ENCODE measurements around the gene ADRB2.

The ADRB2 gene

DNA sequence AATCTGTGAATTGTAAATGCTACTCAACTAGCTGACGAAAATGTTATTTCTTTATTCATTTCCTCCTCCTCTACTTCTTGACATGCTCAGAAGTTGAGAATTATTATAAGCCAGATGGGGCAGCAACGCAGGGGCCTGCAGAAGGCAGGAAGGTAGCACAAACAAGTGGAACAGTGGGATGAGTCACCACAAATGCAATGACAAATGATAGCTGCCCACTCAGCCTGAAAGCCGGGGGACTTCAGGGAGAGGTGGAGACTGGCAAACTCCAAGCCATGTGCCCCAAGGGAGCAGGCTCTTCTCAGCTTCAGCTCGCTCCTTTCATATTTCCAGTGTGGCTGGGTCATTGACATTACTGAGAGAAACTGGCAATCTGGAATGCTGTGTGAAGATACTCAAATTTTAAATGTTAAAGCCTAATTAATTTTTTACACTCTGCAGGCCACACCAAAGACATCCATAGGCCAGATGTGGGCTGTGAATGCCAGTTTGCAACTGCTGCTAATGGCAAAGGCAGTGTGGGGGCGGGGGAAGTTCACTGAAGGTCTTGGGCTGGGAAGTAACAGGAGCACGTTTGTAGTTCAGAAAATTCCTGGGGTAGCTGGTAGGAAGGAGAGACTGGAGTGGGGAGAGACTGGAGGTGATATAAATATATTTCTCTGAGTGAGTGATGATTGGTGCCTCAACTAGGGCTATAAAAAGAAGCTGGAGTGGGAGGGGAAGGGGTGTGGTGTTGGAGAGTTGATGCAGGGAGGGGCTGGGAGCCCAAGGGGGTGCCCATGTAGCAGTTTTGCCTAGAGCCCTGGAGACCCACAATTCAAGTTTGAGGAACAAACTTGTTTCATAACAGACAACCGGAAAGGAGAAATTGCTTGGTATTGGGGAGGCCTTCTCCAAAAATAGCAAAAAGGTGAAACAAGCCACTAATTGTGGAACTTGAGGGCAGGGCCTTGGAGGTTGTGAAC, 20.8 kb upstream of the ADRB2 start:
- DNase-seq = no peak

- no peak for DNase-seq
Observed at GRCh38 chr5:148806520-148806931, 19.9 kb upstream of the ADRB2 start.

- DNase-seq = no peak
Observed at GRCh38 chr5:148807851-148808250, 18.6 kb upstream of the ADRB2 start.

DNA sequence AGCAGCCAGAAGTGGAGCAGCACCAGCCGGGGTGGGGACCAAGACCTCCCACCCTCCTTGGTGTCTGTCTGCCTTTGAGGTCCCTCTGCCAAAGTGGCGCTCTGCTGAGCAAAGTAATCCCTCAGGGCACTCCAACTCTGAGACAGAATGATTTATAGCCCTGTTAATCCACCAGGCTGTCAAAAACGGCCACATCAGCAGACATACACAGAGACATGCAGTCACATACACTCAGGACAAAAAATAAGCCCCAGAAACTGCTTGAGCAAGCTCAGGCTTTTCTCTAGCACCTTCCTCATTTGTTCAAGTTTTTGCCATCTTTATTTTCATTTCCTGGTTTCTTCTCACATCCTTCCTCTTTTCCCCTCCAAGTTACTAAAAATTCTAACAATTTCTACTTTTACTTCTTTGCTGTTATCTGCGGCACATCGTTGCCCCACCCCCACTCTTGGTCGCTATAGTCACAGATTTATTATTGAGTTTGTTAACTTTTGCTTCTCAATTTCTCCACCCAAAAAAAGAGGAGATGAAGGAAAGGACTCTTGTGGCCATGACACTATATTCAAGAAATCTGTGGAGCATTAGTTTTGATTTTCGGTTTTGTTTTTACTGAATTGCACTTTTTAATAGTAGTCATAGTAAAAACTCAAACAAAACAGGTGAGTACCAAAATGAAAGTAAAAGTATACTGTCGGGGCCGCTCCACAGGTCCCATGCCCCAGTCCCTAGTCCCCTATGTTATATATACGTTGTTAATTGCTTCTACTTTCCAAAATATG, 17.4 kb upstream of the ADRB2 start:
- no peak for DNase-seq

DNA sequence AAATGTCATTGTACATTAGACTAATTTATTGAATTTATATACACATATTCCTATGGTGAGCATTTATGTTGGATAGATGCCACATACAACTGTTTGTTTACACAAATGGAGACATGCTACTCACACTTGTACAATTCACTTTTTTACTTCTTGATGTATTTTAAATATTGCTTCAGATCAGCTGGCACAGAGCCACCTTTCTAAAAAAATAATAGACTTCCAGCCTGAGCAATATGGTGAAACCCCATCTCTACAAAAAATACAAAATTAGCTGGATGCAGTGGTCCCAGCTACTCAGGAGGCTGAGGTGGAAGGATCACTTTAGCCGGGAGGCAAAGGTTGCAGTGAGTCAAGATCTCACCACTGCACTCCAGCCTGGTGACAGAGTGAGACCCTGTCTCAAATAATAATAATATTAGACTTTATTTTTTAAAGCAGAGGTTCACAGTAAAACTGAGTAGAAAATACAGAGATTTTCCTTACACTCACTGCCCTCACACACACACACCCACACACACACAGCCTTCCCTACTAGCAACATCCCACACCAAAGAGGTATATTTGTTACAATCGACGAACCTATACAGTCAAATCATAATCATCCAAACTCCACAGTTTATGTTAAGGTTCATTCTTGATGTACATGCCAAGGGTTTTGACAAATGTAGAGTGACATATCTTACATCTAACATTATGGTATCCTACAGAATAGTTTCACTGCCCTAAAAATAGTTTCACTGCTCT, 16.5 kb upstream of the ADRB2 start:
- DNase-seq = no peak

DNA sequence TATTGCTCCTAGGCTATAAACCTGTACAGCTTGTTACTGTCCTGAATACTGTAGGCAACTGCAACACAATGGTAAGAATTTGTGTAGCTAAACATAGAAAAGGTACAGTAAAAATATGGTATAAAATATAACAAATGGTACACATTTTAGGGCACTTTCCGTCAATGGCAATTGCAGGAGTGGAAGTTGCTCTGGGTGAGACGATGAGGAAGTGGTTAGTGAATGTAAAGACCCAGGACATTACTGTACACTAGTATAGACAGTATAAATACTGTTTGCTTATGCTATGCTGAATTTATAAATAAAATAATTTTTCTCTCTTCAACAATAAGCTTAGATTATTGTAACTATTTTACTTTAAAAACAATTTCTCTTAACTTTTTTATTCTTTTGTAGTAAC, 15.6 kb upstream of the ADRB2 start:
- DNase-seq = no peak

- no peak for DNase-seq
Observed at GRCh38 chr5:148811756-148812155, 14.7 kb upstream of the ADRB2 start.

DNA sequence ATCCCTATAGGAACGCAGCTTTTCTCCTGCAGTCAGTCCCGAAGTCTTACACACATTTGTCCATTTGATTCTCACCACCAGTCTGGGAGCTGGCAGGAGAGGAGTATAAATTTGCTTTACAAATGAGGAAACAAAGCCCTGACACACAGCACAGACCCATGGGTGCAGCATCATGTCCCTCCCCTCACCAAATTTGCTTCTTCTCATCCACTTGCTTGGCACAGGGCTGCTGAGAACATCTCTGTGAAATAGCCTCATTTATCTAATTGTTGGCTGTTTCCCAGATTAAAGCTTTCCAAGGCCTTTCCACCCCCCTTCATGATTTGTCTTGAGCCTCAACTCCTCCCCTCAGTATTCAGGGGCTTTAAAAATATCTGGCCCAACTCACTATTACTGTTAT, 11.3 kb upstream of the ADRB2 start:
- DNase-seq = no peak

GRCh38 chr5:148815578-148815977, 10.8 kb upstream of the ADRB2 start:
- DNase-seq = no peak

GRCh38 chr5:148816357-148816756, 10.1 kb upstream of the ADRB2 start:
- DNase-seq = no peak

DNA sequence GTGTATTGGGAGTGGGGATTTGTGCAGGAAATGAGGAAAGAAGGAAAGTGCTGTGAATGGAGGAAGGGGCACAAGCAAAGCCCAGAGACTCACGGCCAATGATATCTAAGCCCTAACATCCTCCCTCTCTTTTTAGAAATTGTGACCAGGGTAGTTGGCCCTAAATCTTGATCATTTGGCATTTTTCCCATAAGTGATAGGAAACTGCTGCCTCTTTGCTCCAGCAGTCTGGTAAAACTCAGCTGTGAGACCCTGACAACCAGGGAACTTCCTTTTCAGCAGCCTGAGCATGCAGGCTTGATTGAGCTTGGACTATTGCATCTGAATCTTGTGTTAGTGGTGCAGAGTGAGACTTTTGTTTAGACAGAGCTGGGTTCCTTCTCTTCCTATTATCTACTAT, 9.6 kb upstream of the ADRB2 start:
- no peak for DNase-seq

- DNase-seq = no peak
Observed at GRCh38 chr5:148817606-148818005, 8.8 kb upstream of the ADRB2 start.

DNA sequence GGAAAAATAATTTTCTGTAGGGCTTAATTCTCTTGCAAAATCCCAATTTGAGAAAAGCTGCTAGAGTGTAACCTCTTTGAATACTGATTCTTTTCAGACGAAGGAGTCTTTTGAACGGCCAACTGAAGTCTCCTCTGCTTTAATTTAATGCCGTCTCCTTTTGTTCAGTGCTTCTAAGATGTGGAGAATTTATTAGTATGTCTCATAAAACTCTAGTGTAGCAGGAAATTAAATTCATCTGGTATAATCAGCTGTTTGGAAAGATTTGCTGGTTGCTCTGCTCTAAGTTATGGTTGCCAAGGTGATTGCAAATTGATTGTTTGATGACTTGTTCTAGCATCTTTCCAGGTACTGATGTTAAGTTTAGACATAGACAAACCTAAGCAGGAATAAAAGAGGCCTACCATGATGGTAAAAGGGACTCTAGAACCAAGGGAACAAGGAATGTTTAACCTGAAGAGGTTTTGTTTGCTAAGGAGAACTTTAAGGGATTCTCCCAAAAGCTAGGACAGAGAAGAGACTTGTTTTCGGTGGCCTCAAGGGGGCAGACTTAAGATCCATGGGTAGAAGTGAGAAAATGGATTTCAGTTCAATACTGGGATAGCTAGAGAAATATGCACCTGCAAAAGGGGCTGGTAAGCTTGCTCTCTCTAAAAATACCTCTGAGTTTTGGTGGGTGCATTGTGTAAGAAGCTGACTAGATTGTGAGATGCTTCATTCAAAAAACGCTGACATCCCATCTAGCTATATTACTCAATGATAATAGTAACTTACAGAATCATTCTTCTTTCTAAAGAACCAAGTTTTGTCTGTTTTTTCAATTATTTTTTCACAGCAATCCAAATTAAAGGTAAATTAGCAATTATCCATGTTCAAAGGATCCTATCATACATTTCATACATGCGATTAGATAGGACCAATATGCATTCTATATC, 5.7 kb upstream of the ADRB2 start:
- DNase-seq = no peak

DNA sequence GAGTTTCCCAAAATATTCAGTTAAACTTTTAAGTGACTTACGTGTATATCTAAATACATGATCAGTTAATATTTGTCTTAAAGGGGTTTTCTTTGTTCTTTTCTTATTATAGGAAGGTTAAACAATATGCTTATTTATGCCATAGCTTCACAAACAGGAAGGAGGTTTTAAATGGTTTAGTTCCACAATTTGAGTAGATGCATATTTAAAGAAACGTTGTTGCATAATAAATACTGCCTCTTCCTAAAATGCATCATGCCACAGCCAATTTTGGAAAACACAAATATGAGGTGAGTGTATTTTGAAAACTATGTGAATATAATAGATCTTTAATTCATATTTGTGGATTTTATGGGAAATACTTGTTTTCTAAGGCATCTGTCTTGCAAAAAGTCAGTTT, 2.5 kb upstream of the ADRB2 start:
- no peak for DNase-seq

DNA sequence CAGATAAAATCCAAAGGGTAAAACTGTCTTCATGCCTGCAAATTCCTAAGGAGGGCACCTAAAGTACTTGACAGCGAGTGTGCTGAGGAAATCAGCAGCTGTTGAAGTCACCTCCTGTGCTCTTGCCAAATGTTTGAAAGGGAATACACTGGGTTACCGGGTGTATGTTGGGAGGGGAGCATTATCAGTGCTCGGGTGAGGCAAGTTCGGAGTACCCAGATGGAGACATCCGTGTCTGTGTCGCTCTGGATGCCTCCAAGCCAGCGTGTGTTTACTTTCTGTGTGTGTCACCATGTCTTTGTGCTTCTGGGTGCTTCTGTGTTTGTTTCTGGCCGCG, 727 bp upstream of the ADRB2 start:
- DNase-seq = no peak

DNA sequence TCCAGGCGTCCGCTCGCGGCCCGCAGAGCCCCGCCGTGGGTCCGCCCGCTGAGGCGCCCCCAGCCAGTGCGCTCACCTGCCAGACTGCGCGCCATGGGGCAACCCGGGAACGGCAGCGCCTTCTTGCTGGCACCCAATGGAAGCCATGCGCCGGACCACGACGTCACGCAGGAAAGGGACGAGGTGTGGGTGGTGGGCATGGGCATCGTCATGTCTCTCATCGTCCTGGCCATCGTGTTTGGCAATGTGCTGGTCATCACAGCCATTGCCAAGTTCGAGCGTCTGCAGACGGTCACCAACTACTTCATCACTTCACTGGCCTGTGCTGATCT, 294 bp downstream of the ADRB2 start:
- no peak for DNase-seq

- DNase-seq = no peak
Observed at GRCh38 chr5:148827723-148828122, 1.3 kb downstream of the ADRB2 start.

DNA sequence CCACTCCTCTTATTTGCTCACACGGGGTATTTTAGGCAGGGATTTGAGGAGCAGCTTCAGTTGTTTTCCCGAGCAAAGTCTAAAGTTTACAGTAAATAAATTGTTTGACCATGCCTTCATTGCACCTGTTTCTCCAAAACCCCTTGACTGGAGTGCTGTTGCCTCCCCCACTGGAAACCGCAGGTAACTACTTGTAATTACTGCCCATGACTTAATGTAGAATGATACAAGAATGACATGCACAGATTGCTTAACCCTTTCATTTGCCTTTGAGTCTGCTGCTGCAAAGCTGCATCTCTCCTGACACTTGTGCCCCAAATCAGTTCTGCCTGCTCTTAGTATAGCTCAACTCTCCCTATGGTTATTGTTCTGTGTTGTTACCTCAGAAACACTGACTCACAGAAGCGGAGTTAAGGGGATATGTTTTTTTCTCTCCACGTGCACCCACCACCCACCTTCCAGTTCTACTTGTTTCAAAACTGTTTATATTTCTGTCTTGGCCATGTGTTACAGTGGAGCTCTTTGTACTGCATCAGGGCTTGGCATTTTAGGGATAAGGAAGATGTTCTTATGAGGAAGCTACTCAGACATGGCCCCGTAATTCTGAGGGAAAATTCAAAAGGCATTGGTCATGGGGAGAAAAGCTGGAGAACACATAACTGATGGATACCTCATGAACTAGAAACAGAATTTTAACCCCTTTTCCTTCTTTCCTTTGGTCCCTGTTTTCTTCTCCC, 2.3 kb downstream of the ADRB2 start:
- no peak for DNase-seq

DNA sequence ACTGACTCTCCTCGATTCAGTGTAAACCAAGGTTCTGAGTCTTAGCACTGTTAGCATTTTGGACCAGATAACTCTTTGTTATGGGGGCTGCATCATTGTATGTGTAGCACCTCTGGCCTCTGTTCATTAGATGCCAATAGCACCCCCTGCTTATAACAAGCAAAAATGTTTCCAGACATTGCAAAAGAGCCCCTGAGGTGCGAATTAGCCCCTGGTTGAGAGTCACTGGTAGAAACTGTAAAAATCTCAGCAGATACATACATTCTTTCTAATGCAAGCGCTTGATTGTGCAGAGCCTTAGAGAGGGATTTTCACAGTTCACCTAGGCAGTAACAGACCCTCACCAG, 2.8 kb downstream of the ADRB2 start:
- DNase-seq = no peak

DNA sequence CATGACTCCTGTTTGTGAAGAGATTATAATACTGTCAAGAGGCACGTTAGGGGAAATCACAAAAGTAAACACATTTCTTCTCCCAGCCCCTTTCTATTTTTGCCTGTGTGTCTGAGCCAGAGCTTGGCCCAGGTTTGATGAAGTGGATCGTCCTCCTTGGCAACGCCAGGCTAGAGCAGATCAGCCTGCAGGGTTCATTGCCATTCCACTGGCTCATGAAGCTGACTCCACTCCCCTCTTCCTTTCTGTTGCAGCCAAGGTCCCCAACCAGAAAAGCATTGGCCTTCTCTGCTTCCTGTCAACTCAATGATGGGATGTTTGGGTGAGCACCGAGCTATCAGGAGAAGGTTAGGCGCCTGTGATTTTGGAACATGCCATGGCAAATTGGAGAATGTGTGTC, 3.3 kb downstream of the ADRB2 start:
- no peak for DNase-seq

DNA sequence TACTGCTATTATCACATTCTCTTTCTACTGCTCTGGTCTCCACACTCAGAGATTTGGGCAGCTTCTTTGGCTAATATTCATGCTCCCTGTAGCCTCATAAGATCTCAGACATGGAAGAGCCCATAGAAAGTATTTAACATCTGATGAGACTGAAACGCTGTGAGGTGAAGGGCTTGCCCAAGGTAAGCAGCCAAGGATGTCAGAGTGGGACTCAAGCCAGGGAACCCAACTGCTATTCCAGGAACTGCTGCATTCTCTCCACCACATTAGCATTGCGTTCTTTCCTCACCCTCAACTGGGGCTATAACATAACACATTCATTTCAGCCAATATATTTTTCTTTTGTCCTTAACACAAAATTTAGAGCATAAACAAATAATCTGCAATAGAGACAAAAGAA, 3.8 kb downstream of the ADRB2 start:
- no peak for DNase-seq

Data from activated T-cell treated with anti-CD3 and anti-CD28 coated beads for 4 hours (primary cell).